Measurements from ENCODE around the gene RAB12.

DNA sequence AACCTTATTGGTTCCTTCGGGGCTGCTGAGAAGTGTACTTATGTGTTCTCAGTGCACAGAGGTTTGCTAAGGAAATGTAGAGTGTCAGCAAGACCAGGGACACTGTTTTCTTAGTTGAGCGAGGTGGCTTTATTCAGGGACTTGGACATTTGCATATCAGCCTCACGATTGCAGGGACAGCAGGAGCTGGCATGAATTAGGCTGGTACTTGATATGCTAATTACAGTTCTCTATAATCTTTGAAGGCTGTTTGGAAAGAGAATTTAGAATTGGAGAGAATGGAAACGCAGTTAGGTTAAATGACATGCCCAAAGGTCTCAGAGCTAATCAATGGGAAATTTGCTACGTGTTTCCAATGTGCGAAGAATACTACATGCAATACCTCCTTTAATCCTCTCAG lies 77.4 kb downstream of the RAB12 start:
- TF ChIP-seq, protein P1, sequence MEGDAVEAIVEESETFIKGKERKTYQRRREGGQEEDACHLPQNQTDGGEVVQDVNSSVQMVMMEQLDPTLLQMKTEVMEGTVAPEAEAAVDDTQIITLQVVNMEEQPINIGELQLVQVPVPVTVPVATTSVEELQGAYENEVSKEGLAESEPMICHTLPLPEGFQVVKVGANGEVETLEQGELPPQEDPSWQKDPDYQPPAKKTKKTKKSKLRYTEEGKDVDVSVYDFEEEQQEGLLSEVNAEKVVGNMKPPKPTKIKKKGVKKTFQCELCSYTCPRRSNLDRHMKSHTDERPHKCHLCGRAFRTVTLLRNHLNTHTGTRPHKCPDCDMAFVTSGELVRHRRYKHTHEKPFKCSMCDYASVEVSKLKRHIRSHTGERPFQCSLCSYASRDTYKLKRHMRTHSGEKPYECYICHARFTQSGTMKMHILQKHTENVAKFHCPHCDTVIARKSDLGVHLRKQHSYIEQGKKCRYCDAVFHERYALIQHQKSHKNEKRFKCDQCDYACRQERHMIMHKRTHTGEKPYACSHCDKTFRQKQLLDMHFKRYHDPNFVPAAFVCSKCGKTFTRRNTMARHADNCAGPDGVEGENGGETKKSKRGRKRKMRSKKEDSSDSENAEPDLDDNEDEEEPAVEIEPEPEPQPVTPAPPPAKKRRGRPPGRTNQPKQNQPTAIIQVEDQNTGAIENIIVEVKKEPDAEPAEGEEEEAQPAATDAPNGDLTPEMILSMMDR (IDR thresholded peaks at IDR 0.05; ENCODE audit: insufficient read depth, low read length, poor library complexity, severe bottlenecking), result no peak
- TF ChIP-seq EZH2phosphoT487 (conservative IDR thresholded peaks at IDR 0.05; ENCODE audit: low read length), result no peak
